Endothelial cell of umbilical vein (primary cell): ENCODE measurements around the gene CAMP. TPM values are rescaled to one million over a fixed set of nuclear protein-coding genes. Genes with fewer than 3 reads are reported as not detected.

ENCODE experiments used
- BruUV-seq: library from RNA; stranded (reverse); fragments of 400-500 nt; replicated peaks from 2 replicates; lab custom pipeline; 2021; lab: Mats Ljungman, UMichigan
- CTCF ChIA-PET: fragments of 300-600, 350-600 bp; sonication (Branson Sonifier 250); formaldehyde crosslinking; loops from one replicate; lab custom pipeline; 2021; ENCODE audit warnings: antibody characterized with exemption, inconsistent platforms; lab: Charles Lee
- POLR2A ChIA-PET: fragments of 300-600, 350-600 bp; sonication (Branson Sonifier 250); formaldehyde crosslinking; loops from one replicate; lab custom pipeline; 2021; ENCODE audit warnings: antibody characterized with exemption, inconsistent platforms; lab: Charles Lee
- DNase-seq: peaks from one replicate; pipeline ENCODE4 v3.0.0-alpha.2; 2011; ENCODE audit warnings: low read depth, low spot score
- FAIRE-seq: peaks from 2 replicates; lab custom pipeline; 2011; peaks lifted over from hg19 to GRCh38; lab: Jason Lieb, UNC
- H2AFZ ChIP-seq: 2 replicates; pipeline ENCODE4 v1.6.0; 2012; ENCODE audit warnings: low read depth, low read length, control low read depth, inconsistent platforms
- H3K27ac ChIP-seq: 2 replicates; pipeline ENCODE4 v1.5.1; 2011; ENCODE audit warnings: low read depth, mild to moderate bottlenecking, control low read depth, low read length, moderate library complexity; ENCODE audit not compliant: insufficient read depth
- H3K27me3 ChIP-seq, 2 experiments: 2 replicates each; pipeline versions ENCODE4 v1.6.0 to v1.6.1; 2011; ENCODE audit warnings: low read length in 2 of 2, mixed read lengths in 1 of 2; ENCODE audit not compliant: control insufficient read depth in 2 of 2, insufficient read depth in 2 of 2
- H3K36me3 ChIP-seq, 2 experiments: 2 replicates in 1 of 2; 3 replicates in 1 of 2; pipeline ENCODE4 v1.5.1; 2011; ENCODE audit warnings: low read length in 2 of 2, mild to moderate bottlenecking in 1 of 2, moderate library complexity in 1 of 2; ENCODE audit not compliant: control insufficient read depth in 2 of 2, insufficient read depth in 2 of 2; ENCODE audit errors: extremely low read depth in 1 of 2
- H3K4me1 ChIP-seq: 3 replicates; pipeline ENCODE4 v1.5.1; 2011; ENCODE audit warnings: mild to moderate bottlenecking, low read length; ENCODE audit not compliant: control insufficient read depth, insufficient read depth; ENCODE audit errors: extremely low read depth
- H3K4me2 ChIP-seq: 2 replicates; pipeline ENCODE4 v1.6.1; 2011; ENCODE audit warnings: low read length, control low read depth, mixed read lengths; ENCODE audit not compliant: insufficient read depth
- H3K4me3 ChIP-seq, 3 experiments: fragments of 200-600 bp in 1 of 3; sonication (generic), shearing (Covaris generic) in 1 of 3; replicated peaks in 1 of 3; 2 replicates each; pipeline ENCODE4 v1.5.1; 2011 to 2016; ENCODE audit warnings: control low read depth in 3 of 3, low read length in 3 of 3, mild to moderate bottlenecking in 2 of 3, inconsistent platforms in 1 of 3, low read depth in 1 of 3, moderate library complexity in 1 of 3; ENCODE audit not compliant: insufficient read depth in 1 of 3
- H3K79me2 ChIP-seq: 2 replicates; pipeline ENCODE4 v1.6.0; 2012; ENCODE audit warnings: low read length, inconsistent platforms; ENCODE audit not compliant: control insufficient read depth, insufficient read depth
- H3K9ac ChIP-seq: replicated peaks from 2 replicates; pipeline ENCODE3; 2011; ENCODE audit warnings: low read length, control low read depth; ENCODE audit not compliant: insufficient read depth; ENCODE audit errors: extremely low read depth
- H3K9me1 ChIP-seq: replicated peaks from 3 replicates; pipeline ENCODE4 v1.6.0; 2011; ENCODE audit warnings: mild to moderate bottlenecking, low read length; ENCODE audit not compliant: control insufficient read depth, insufficient read depth; ENCODE audit errors: extremely low read depth
- H3K9me3 ChIP-seq: replicated peaks from 2 replicates; pipeline ENCODE4 v1.5.1; 2012; ENCODE audit warnings: low read length, inconsistent platforms; ENCODE audit not compliant: control insufficient read depth, insufficient read depth
- H4K20me1 ChIP-seq: replicated peaks from 2 replicates; pipeline ENCODE3; 2011; ENCODE audit warnings: mild to moderate bottlenecking, low read length; ENCODE audit not compliant: control insufficient read depth, insufficient read depth; ENCODE audit errors: extremely low read depth
- EZH2 ChIP-seq: IDR thresholded peaks from 2 replicates; pipeline ENCODE4 v1.6.1; 2012; ENCODE audit warnings: borderline replicate concordance, low read depth, mild to moderate bottlenecking, moderate library complexity, low read length, inconsistent platforms; ENCODE audit not compliant: severe bottlenecking
- FOS ChIP-seq: IDR thresholded peaks from 2 replicates; pipeline ENCODE4 v1.6.1; 2011; ENCODE audit warnings: mild to moderate bottlenecking, low read length, moderate library complexity, borderline replicate concordance; ENCODE audit not compliant: insufficient read depth
- GATA2 ChIP-seq: IDR thresholded peaks from 2 replicates; pipeline ENCODE4 v1.7.0; 2011; ENCODE audit warnings: low read depth, mild to moderate bottlenecking, moderate library complexity, mixed read lengths, low read length; ENCODE audit not compliant: insufficient read length, insufficient read depth
- JUN ChIP-seq: IDR thresholded peaks from 2 replicates; pipeline ENCODE4 v1.6.1; 2011; ENCODE audit warnings: borderline replicate concordance, low read depth; ENCODE audit not compliant: insufficient read length, insufficient read depth
- MYC ChIP-seq: IDR thresholded peaks from one replicate; pipeline ENCODE4 v1.6.1; 2011; ENCODE audit warnings: mild to moderate bottlenecking, low read depth, low read length
- POLR2A ChIP-seq: IDR thresholded peaks from 2 replicates; pipeline ENCODE4 v1.6.1; 2012; ENCODE audit warnings: low read depth, mild to moderate bottlenecking, control low read depth, low read length
- POLR2AphosphoS5 ChIP-seq: IDR thresholded peaks from 2 replicates; pipeline ENCODE4 v1.6.1; 2012; ENCODE audit warnings: low read depth, mild to moderate bottlenecking, control low read depth, low read length, moderate library complexity; ENCODE audit not compliant: insufficient read depth
- dilution Hi-C: fragments of 300-500 bp; cut with MboI; formaldehyde crosslinking; loops from one replicate; pipeline ENCODE4 v1.15.0; 2019; ENCODE audit warnings: low sequenced_read_pairs; ENCODE audit not compliant: extremely low pct_ligation_motif_present
- intact Hi-C: fragments of 100-400 bp; cut with micrococcal nuclease; formaldehyde crosslinking; loops from one replicate; pipeline ENCODE4 v1.10.0; 2022
- polyA plus RNA-seq, 4 experiments: library from polyadenylated mRNA; depleted of rRNA in 3 of 4; stranded (reverse) in 3 of 4; unstranded in 1 of 4; fragments of >200 nt; gene quantifications; 2 replicates each; pipeline versions ENCODE4 v1.2.1 to v1.2.3, GENCODE V29; 2011 to 2012; ENCODE audit warnings: missing spikeins in 1 of 4
- total RNA-seq: library from RNA; stranded (reverse); gene quantifications from 2 replicates; pipeline ENCODE4 v1.2.3, GENCODE V29; 2021
- TF ChIP-seq, protein P1 (sequence below): IDR thresholded peaks from 2 replicates; pipeline ENCODE4 v1.6.1; 2011; ENCODE audit not compliant: insufficient read depth, insufficient read length
- TF ChIP-seq, protein P2 (sequence below), 2 donors: IDR thresholded peaks; 1 replicate in 1 of 2; 2 replicates in 1 of 2; pipeline ENCODE4 v1.5.1; 2011; ENCODE audit warnings: low read length in 2 of 2, mild to moderate bottlenecking in 2 of 2, moderate library complexity in 2 of 2, control low read depth in 1 of 2, inconsistent platforms in 1 of 2, low read depth in 1 of 2; ENCODE audit not compliant: insufficient read depth in 1 of 2; ENCODE audit errors: extremely low read depth in 1 of 2

Gene CAMP
- total and polyA plus RNA-seq, 2 donors (not counting 3 experiments of a cell fraction or from before 2014, with no cell fraction given), result not detected

DNA sequence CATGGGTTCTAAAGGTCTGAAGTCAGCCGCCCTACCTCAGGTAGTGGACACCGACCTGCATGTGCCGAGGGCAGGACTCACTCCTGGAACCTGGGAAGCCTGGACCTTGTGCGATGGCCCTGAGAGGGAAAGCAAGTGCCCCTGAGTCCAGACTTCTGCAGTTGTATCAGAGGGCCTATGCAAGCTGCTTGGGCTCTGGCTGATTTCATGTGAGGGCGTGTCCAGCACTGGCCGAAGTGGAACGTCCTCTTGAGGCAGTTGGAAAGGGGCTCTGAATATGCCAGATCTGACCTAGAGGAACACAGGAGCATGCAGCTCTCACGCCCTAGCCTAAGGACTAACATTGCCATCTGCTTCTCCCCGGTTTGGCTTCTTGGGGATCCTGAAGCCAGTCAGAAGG is 2.5 kb upstream of the CAMP start:
- no peak for TF ChIP-seq GATA2
- TF ChIP-seq, protein P1, sequence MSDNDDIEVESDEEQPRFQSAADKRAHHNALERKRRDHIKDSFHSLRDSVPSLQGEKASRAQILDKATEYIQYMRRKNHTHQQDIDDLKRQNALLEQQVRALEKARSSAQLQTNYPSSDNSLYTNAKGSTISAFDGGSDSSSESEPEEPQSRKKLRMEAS, result no peak
- TF ChIP-seq POLR2A, result no peak
- no peak for TF ChIP-seq MYC
- intact Hi-C loops, result no loop called here
- BruUV-seq, result no TSS peak

DNA sequence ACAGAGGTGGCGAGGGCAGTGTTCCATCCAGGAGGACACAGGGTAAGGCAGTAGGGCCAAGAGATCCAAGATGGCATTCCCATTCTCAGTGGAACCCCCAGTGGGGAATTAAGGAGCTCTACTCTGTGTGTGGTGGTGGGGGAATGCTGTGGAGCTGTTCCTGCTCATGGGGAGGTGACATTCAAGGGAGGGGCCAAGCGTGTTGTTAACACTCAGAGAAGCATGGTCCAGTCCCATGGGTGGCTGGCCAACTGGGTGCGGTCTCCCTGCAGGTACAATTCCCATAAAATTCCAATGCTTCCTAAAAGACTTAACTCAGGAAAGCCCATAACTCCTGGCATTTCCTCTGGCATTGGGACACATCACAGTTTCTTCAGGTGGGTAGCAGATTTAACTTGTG is 2.3 kb downstream of the CAMP start:
- POLR2A ChIA-PET, result no interaction called here
- Histone ChIP-seq H3K27ac (no peak overlapping the region), H3K9ac (no peak overlapping the region), H3K36me3 (no peaks in the 10 kb centered on the region), H4K20me1 (no peaks in the 10 kb centered on the region), H3K27me3 (peaks cover 0 to 1% of the 10 kb centered on the region in 2 experiments), H3K9me3 (no peaks in the 10 kb centered on the region), H2AFZ (no peak overlapping the region), H3K4me1 (no peaks in the 10 kb centered on the region), H3K79me2 (no peaks in the 10 kb centered on the region), H3K4me2 (no peak overlapping the region), H3K4me3 (no peak overlapping the region), H3K9me1 (no peaks in the 10 kb centered on the region)
- BruUV-seq, result no TSS peak
- dilution Hi-C loops (no loop called here), intact Hi-C loops (no loop called here)
- CTCF ChIA-PET, result interaction anchor here (0.9 to 16.0 kb wide), 3 partner anchors 15 to 211 kb away, joined by 3 to 296 read pairs (median 3); partner anchors contain the start of gene ZNF589
- FAIRE-seq (no peak), DNase-seq (no peak)
- TF ChIP-seq GATA2 (no peak), POLR2A (no peak), POLR2AphosphoS5 (no peak), MYC (no peak), JUN (no peak), EZH2 (no peak), FOS (no peak)
- TF ChIP-seq, protein P1, result no peak
- TF ChIP-seq, protein P2, sequence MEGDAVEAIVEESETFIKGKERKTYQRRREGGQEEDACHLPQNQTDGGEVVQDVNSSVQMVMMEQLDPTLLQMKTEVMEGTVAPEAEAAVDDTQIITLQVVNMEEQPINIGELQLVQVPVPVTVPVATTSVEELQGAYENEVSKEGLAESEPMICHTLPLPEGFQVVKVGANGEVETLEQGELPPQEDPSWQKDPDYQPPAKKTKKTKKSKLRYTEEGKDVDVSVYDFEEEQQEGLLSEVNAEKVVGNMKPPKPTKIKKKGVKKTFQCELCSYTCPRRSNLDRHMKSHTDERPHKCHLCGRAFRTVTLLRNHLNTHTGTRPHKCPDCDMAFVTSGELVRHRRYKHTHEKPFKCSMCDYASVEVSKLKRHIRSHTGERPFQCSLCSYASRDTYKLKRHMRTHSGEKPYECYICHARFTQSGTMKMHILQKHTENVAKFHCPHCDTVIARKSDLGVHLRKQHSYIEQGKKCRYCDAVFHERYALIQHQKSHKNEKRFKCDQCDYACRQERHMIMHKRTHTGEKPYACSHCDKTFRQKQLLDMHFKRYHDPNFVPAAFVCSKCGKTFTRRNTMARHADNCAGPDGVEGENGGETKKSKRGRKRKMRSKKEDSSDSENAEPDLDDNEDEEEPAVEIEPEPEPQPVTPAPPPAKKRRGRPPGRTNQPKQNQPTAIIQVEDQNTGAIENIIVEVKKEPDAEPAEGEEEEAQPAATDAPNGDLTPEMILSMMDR (IDR thresholded peaks at IDR 0.05; ENCODE audit: extremely low read depth in 1 of 2, insufficient read depth in 1 of 2, low read depth in 1 of 2, low read length in 2 of 2), result no peak

More for the DNA sequence above, 2.5 kb upstream of the CAMP start:
- Histone ChIP-seq H3K27ac (no peak overlapping the region), H4K20me1 (no peaks in the 10 kb centered on the region), H2AFZ (no peak overlapping the region), H3K36me3 (no peaks in the 10 kb centered on the region), H3K4me3 (no peak overlapping the region), H3K4me1 (no peaks in the 10 kb centered on the region), H3K9me3 (no peaks in the 10 kb centered on the region), H3K9me1 (no peaks in the 10 kb centered on the region), H3K9ac (no peak overlapping the region), H3K4me2 (no peak overlapping the region), H3K79me2 (no peaks in the 10 kb centered on the region), H3K27me3 (peaks cover 0 to 13% of the 10 kb centered on the region in 2 experiments)
- no peak for DNase-seq
- no peak for FAIRE-seq
- ChIA-PET CTCF (interaction anchor here (1.1 to 1.7 kb wide), 2 partner anchors 10 to 215 kb away, joined by 3 to 5 read pairs; no protein-coding TSS in a partner anchor), POLR2A (no interaction called here)
- dilution Hi-C loops, result no loop called here
